ENCODE measurements around the gene MAP3K4. TPM values are rescaled to one million over a fixed set of nuclear protein-coding genes. Genes with fewer than 3 reads are reported as not detected.

MAP3K4 gene
- total RNA-seq, 1 experiment from 2014 or later: 27.9 TPM

DNA sequence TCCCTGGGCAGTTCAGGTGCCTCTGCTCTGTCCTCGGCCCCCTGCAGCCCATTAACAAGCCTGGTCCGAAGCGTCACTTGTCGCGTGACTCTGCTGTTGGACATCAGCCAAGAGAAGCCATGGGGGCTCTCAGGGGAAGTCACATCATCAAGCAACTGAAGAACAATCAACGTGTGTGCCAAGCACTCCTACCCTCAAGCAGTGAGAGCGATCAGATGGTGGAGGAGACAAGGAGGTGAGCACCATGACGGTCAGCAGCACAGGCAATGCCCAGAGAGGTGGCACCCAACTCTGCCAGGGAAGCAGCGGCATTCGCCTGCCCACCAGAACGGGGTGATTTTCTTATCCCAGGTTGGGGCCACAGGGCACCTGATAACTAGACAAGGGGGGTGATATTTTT is 149.6 kb downstream of the MAP3K4 start:
- Histone ChIP-seq H3K9me2 (replicated peaks; ENCODE audit: low read length) (no peaks in the 10 kb centered on the region), H3K9ac (ENCODE audit: low read length) (peak overlapping the region; percentile 62; the same call in 1 of the 2 replicates), H3F3A (ENCODE audit: low read length, unreplicated experiment) (no peaks in the 10 kb centered on the region), H3K27ac (ENCODE audit: low read length) (peak overlapping the region; percentile 81), H3K36me3 (ENCODE audit: low read depth, low read length) (no peaks in the 10 kb centered on the region), H3K4me3 (ENCODE audit: low read length) (no peak overlapping the region), H3K4me1 (ENCODE audit: insufficient read depth, low read length) (peaks cover 27% of the 10 kb centered on the region), H3K27me3 (ENCODE audit: low read length) (no peaks in the 10 kb centered on the region), H3K79me2 (ENCODE audit: low read length) (no peaks in the 10 kb centered on the region), H3K9me3 (ENCODE audit: low read length) (no peaks in the 10 kb centered on the region), H2AFZ (ENCODE audit: low read length) (no peak overlapping the region), H3K4me2 (ENCODE audit: low read length) (no peak overlapping the region), H4K20me1 (ENCODE audit: low read length) (no peaks in the 10 kb centered on the region)
- ChIA-PET POLR2A (ENCODE audit: unreplicated experiment) (no interaction called here), CTCF (no interaction called here)
- BruUV-seq (replicated peaks): no TSS peak
- intact Hi-C loops (cut with micrococcal nuclease): no loop called here
- no peak for ATAC-seq
- no peak for DNase-seq
- TF ChIP-seq EZH2phosphoT487 (IDR thresholded peaks at IDR 0.05; ENCODE audit: borderline replicate concordance, low read length) (no peak), CTCF (conservative IDR thresholded peaks at IDR 0.05; ENCODE audit: low read depth, low read length) (no peak), EZH2 (IDR thresholded peaks at IDR 0.05; ENCODE audit: low read length, unreplicated experiment) (no peak)

GRCh38 chr6:161142957-161143296 is 151.4 kb downstream of the MAP3K4 start:
- DNase-seq (no peak), ATAC-seq (no peak)
- H3K4me1 ChIP-seq (ENCODE audit: insufficient read depth, low read length): peaks cover 24% of the 10 kb centered on the region
- no peaks in the 10 kb centered on the region for H3K36me3 ChIP-seq (ENCODE audit: low read depth, low read length)
- intact Hi-C loops (cut with micrococcal nuclease): no loop called here
- H3K9me3 ChIP-seq (ENCODE audit: low read length): no peaks in the 10 kb centered on the region
- H3K9ac ChIP-seq (ENCODE audit: low read length): no peak overlapping the region
- no peaks in the 10 kb centered on the region for H4K20me1 ChIP-seq (ENCODE audit: low read length)
- H3F3A ChIP-seq (ENCODE audit: low read length, unreplicated experiment): no peaks in the 10 kb centered on the region
- POLR2A ChIA-PET (ENCODE audit: unreplicated experiment): no interaction called here
- H3K79me2 ChIP-seq (ENCODE audit: low read length): no peaks in the 10 kb centered on the region
- H3K27ac ChIP-seq (ENCODE audit: low read length): no peak overlapping the region
- no peaks in the 10 kb centered on the region for H3K27me3 ChIP-seq (ENCODE audit: low read length)
- CTCF ChIA-PET: no interaction called here
- no peak overlapping the region for H3K4me3 ChIP-seq (ENCODE audit: low read length)
- TF ChIP-seq EZH2 (IDR thresholded peaks at IDR 0.05; ENCODE audit: low read length, unreplicated experiment) (no peak), CTCF (conservative IDR thresholded peaks at IDR 0.05; ENCODE audit: low read depth, low read length) (no peak), EZH2phosphoT487 (IDR thresholded peaks at IDR 0.05; ENCODE audit: borderline replicate concordance, low read length) (no peak)
- no peak overlapping the region for H3K4me2 ChIP-seq (ENCODE audit: low read length)
- BruUV-seq (replicated peaks): no TSS peak
- no peak overlapping the region for H2AFZ ChIP-seq (ENCODE audit: low read length)
- no peaks in the 10 kb centered on the region for H3K9me2 ChIP-seq (replicated peaks; ENCODE audit: low read length)

- no peaks in the 10 kb centered on the region for H3K9me2 ChIP-seq (replicated peaks; ENCODE audit: low read length)
- no peaks in the 10 kb centered on the region for H3K9me3 ChIP-seq (ENCODE audit: low read length)
- H3K4me2 ChIP-seq (ENCODE audit: low read length): no peak overlapping the region
- H3K27ac ChIP-seq (ENCODE audit: low read length): no peak overlapping the region
- no TSS peak for BruUV-seq (replicated peaks)
- H3K9ac ChIP-seq (ENCODE audit: low read length): no peak overlapping the region
- H3K4me1 ChIP-seq (ENCODE audit: insufficient read depth, low read length): peaks cover 16% of the 10 kb centered on the region
- no peak for ATAC-seq
- H3F3A ChIP-seq (ENCODE audit: low read length, unreplicated experiment): no peaks in the 10 kb centered on the region
- H3K27me3 ChIP-seq (ENCODE audit: low read length): no peaks in the 10 kb centered on the region
- CTCF ChIA-PET: no interaction called here
- no peaks in the 10 kb centered on the region for H3K36me3 ChIP-seq (ENCODE audit: low read depth, low read length)
- intact Hi-C loops (cut with micrococcal nuclease): no loop called here
- H4K20me1 ChIP-seq (ENCODE audit: low read length): no peaks in the 10 kb centered on the region
- H3K4me3 ChIP-seq (ENCODE audit: low read length): no peak overlapping the region
- POLR2A ChIA-PET (ENCODE audit: unreplicated experiment): no interaction called here
- no peak for TF ChIP-seq CTCF (conservative IDR thresholded peaks at IDR 0.05; ENCODE audit: low read depth, low read length)
- no peak for TF ChIP-seq EZH2phosphoT487 (IDR thresholded peaks at IDR 0.05; ENCODE audit: borderline replicate concordance, low read length)
- no peak for TF ChIP-seq EZH2 (IDR thresholded peaks at IDR 0.05; ENCODE audit: low read length, unreplicated experiment)
- H3K79me2 ChIP-seq (ENCODE audit: low read length): no peaks in the 10 kb centered on the region
- H2AFZ ChIP-seq (ENCODE audit: low read length): no peak overlapping the region
- no peak for DNase-seq
Measured at GRCh38 chr6:161143663-161144430, 152.3 kb downstream of the MAP3K4 start.
